IgD-negative memory B cell (primary cell): Measurements from ENCODE around the gene LDB3. TPM values are rescaled to one million over a fixed set of nuclear protein-coding genes. Genes with fewer than 3 reads are reported as not detected.

Experiments
- H3K27ac Mint-ChIP-seq, 3 donors: one replicate each; pipeline ENCODE4 v1.8.0; 2020 to 2022; ENCODE audit warnings: mild to moderate bottlenecking in 3 of 3, mixed read lengths in 3 of 3, moderate library complexity in 1 of 3
- H3K27me3 Mint-ChIP-seq: one replicate; pipeline ENCODE4 v1.8.0; 2021; ENCODE audit warnings: mixed read lengths
- H3K36me3 Mint-ChIP-seq: one replicate; pipeline ENCODE4 v1.8.0; 2020; ENCODE audit warnings: mild to moderate bottlenecking, mixed read lengths
- H3K4me1 Mint-ChIP-seq, 3 donors: one replicate each; pipeline ENCODE4 v1.8.0; 2020 to 2022; ENCODE audit warnings: mixed read lengths in 3 of 3, mild to moderate bottlenecking in 1 of 3
- H3K4me3 Mint-ChIP-seq, 4 donors: one replicate each; pipeline ENCODE4 v1.8.0; 2020 to 2022; ENCODE audit warnings: mild to moderate bottlenecking in 4 of 4, mixed read lengths in 4 of 4, moderate library complexity in 3 of 4
- H3K9me3 Mint-ChIP-seq, 3 donors: one replicate each; pipeline ENCODE4 v1.8.0; 2020 to 2021; ENCODE audit warnings: mixed read lengths in 3 of 3, mild to moderate bottlenecking in 1 of 3
- polyA plus RNA-seq: library from polyadenylated mRNA; unstranded; fragments of 300-500 nt; fragmentation: Illumina TruSeq; gene quantifications from one replicate; pipeline ENCODE4 v1.2.3, GENCODE V29; 2021

The LDB3 gene
- polyA plus RNA-seq, 1 donor from 2014 or later, result 0.13 TPM

- Mint-ChIP-seq H3K27me3 (peaks cover 3% of the 10 kb centered on the region), H3K4me3 (peak overlapping the region in 1 of 4 donors; percentile 37), H3K9me3 (no peaks in the 10 kb centered on the region), H3K27ac (no peak overlapping the region), H3K4me1 (peaks cover 0 to 4% (median 0%) of the 10 kb centered on the region in 3 donors), H3K36me3 (no peaks in the 10 kb centered on the region)
Observed at GRCh38 chr10:86667421-86668181, 710 bp upstream of the LDB3 start.

GRCh38 chr10:86670290-86670811, 2.0 kb downstream of the LDB3 start:
- no peak overlapping the region for H3K27ac Mint-ChIP-seq
- peaks cover 0 to 4% (median 0%) of the 10 kb centered on the region in 3 donors for H3K4me1 Mint-ChIP-seq
- no peak overlapping the region for H3K4me3 Mint-ChIP-seq
- H3K9me3 Mint-ChIP-seq, result no peaks in the 10 kb centered on the region
- peaks cover 3% of the 10 kb centered on the region for H3K36me3 Mint-ChIP-seq
- H3K27me3 Mint-ChIP-seq, result peaks cover 10% of the 10 kb centered on the region

GRCh38 chr10:86670876-86671275, 2.6 kb downstream of the LDB3 start:
- H3K27ac Mint-ChIP-seq, result no peak overlapping the region
- H3K9me3 Mint-ChIP-seq, result no peaks in the 10 kb centered on the region
- H3K27me3 Mint-ChIP-seq, result peaks cover 10% of the 10 kb centered on the region
- no peak overlapping the region for H3K4me3 Mint-ChIP-seq
- peaks cover 3% of the 10 kb centered on the region for H3K36me3 Mint-ChIP-seq
- peaks cover 0 to 4% (median 0%) of the 10 kb centered on the region in 3 donors for H3K4me1 Mint-ChIP-seq

GRCh38 chr10:86671419-86671818, 3.1 kb downstream of the LDB3 start:
- H3K27ac Mint-ChIP-seq, result no peak overlapping the region
- H3K4me1 Mint-ChIP-seq, result peaks cover 0 to 4% (median 0%) of the 10 kb centered on the region in 3 donors
- H3K9me3 Mint-ChIP-seq, result no peaks in the 10 kb centered on the region
- peaks cover 10% of the 10 kb centered on the region for H3K27me3 Mint-ChIP-seq
- H3K36me3 Mint-ChIP-seq, result peaks cover 3% of the 10 kb centered on the region
- H3K4me3 Mint-ChIP-seq, result no peak overlapping the region

- Mint-ChIP-seq H3K4me1 (peaks cover 0 to 4% (median 0%) of the 10 kb centered on the region in 3 donors), H3K36me3 (peaks cover 3% of the 10 kb centered on the region), H3K27me3 (peaks cover 10% of the 10 kb centered on the region), H3K9me3 (no peaks in the 10 kb centered on the region), H3K4me3 (no peak overlapping the region), H3K27ac (no peak overlapping the region)
Observed at GRCh38 chr10:86671985-86672710, 3.8 kb downstream of the LDB3 start.

- Mint-ChIP-seq H3K4me3 (no peak overlapping the region), H3K27ac (peak overlapping the region in 2 of 3 donors; percentile 68 to 85)
Observed at GRCh38 chr10:86673216-86673826, 5.0 kb downstream of the LDB3 start.

GRCh38 chr10:86673827-86674581, 5.7 kb downstream of the LDB3 start:
- Mint-ChIP-seq H3K36me3 (peaks cover 3% of the 10 kb centered on the region), H3K27ac (peak overlapping the region in 2 of 3 donors; percentile 68 to 85), H3K27me3 (peaks cover 7% of the 10 kb centered on the region), H3K4me1 (peaks cover 0 to 4% (median 2%) of the 10 kb centered on the region in 3 donors), H3K4me3 (no peak overlapping the region), H3K9me3 (no peaks in the 10 kb centered on the region)

More at GRCh38 chr10:86673216-86673826, 5.0 kb downstream of the LDB3 start:
- Mint-ChIP-seq H3K9me3 (no peaks in the 10 kb centered on the region), H3K27me3 (peaks cover 10% of the 10 kb centered on the region), H3K36me3 (peaks cover 3% of the 10 kb centered on the region), H3K4me1 (peaks cover 0 to 4% (median 0%) of the 10 kb centered on the region in 3 donors)

- peaks cover 3% of the 10 kb centered on the region for H3K36me3 Mint-ChIP-seq
- H3K27ac Mint-ChIP-seq, result no peak overlapping the region
- peaks cover 0 to 6% (median 6%) of the 10 kb centered on the region in 3 donors for H3K4me1 Mint-ChIP-seq
- no peaks in the 10 kb centered on the region for H3K9me3 Mint-ChIP-seq
- no peak overlapping the region for H3K4me3 Mint-ChIP-seq
- H3K27me3 Mint-ChIP-seq, result peaks cover 11% of the 10 kb centered on the region
Observed at GRCh38 chr10:86674912-86675311, 6.6 kb downstream of the LDB3 start.

GRCh38 chr10:86677374-86677773, 9.1 kb downstream of the LDB3 start:
- peaks cover 3% of the 10 kb centered on the region for H3K36me3 Mint-ChIP-seq
- peaks cover 0 to 6% (median 6%) of the 10 kb centered on the region in 3 donors for H3K4me1 Mint-ChIP-seq
- no peak overlapping the region for H3K4me3 Mint-ChIP-seq
- H3K9me3 Mint-ChIP-seq, result no peaks in the 10 kb centered on the region
- peaks cover 12% of the 10 kb centered on the region for H3K27me3 Mint-ChIP-seq
- no peak overlapping the region for H3K27ac Mint-ChIP-seq

- Mint-ChIP-seq H3K4me1 (peaks cover 0 to 6% (median 6%) of the 10 kb centered on the region in 3 donors), H3K27me3 (peaks cover 9% of the 10 kb centered on the region), H3K9me3 (no peaks in the 10 kb centered on the region), H3K4me3 (peak overlapping the region in 2 of 4 donors; percentile 12 to 50), H3K27ac (peak overlapping the region in 1 of 3 donors; percentile 85), H3K36me3 (no peaks in the 10 kb centered on the region)
Observed at GRCh38 chr10:86678999-86679792, 10.9 kb downstream of the LDB3 start.

- Mint-ChIP-seq H3K36me3 (no peaks in the 10 kb centered on the region), H3K27ac (no peak overlapping the region), H3K4me1 (peaks cover 0 to 6% (median 6%) of the 10 kb centered on the region in 3 donors), H3K27me3 (peaks cover 13% of the 10 kb centered on the region), H3K4me3 (no peak overlapping the region), H3K9me3 (no peaks in the 10 kb centered on the region)
Observed at GRCh38 chr10:86681047-86681446, 12.7 kb downstream of the LDB3 start.

GRCh38 chr10:86681722-86682386, 13.5 kb downstream of the LDB3 start:
- H3K27ac Mint-ChIP-seq, result no peak overlapping the region
- peaks cover 0 to 6% (median 6%) of the 10 kb centered on the region in 3 donors for H3K4me1 Mint-ChIP-seq
- H3K36me3 Mint-ChIP-seq, result no peaks in the 10 kb centered on the region
- H3K9me3 Mint-ChIP-seq, result no peaks in the 10 kb centered on the region
- no peak overlapping the region for H3K4me3 Mint-ChIP-seq
- H3K27me3 Mint-ChIP-seq, result peaks cover 14% of the 10 kb centered on the region

GRCh38 chr10:86682675-86683074, 14.4 kb downstream of the LDB3 start:
- no peak overlapping the region for H3K4me3 Mint-ChIP-seq
- H3K27ac Mint-ChIP-seq, result no peak overlapping the region
- H3K36me3 Mint-ChIP-seq, result no peaks in the 10 kb centered on the region
- peaks cover 16% of the 10 kb centered on the region for H3K27me3 Mint-ChIP-seq
- no peaks in the 10 kb centered on the region for H3K9me3 Mint-ChIP-seq
- H3K4me1 Mint-ChIP-seq, result peaks cover 0 to 6% (median 6%) of the 10 kb centered on the region in 3 donors
